ENCODE measurements around the gene OR4N2. TPM values are rescaled to one million over a fixed set of nuclear protein-coding genes. Genes with fewer than 3 reads are reported as not detected.
"Not testable (repeated sequence)": the region's sequence is repeated elsewhere in the genome, so short reads cannot be mapped to it uniquely, and the experiment has no call there.

The OR4N2 gene, protein sequence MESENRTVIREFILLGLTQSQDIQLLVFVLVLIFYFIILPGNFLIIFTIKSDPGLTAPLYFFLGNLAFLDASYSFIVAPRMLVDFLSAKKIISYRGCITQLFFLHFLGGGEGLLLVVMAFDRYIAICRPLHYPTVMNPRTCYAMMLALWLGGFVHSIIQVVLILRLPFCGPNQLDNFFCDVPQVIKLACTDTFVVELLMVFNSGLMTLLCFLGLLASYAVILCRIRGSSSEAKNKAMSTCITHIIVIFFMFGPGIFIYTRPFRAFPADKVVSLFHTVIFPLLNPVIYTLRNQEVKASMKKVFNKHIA
- polyA plus RNA-seq = not detected

DNA sequence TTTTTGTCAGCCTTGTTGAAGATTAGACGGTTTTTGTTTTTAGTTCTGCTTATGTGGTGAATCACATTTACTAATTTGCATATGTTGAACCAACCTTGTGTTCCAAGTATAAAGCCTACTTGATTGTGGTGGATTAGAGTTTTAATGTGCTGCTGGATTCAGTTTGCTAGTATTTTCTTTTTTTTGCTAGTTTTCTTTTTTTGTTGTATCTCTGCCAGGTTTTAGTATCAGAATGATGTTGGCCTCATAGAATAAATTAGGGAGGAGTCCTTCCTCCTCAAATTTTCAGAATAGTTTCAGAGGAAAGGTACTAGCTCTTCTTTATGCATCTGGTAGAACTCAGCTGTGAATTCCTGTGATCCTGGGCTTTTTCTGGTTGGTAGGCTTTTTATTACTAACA lies at the start of gene OR4N2:
TSS of gene OR4N2 (plus strand) at position 301 of the 400 bp plus-strand sequence. CDS start 23,679 bp downstream, outside the sequence.
- H3K4me3 Mint-ChIP-seq, H3K27me3 Mint-ChIP-seq, H3K4me1 Mint-ChIP-seq, H3K27ac Mint-ChIP-seq, H3K36me3 Mint-ChIP-seq, H3K9me3 Mint-ChIP-seq: not testable (repeated sequence)

DNA sequence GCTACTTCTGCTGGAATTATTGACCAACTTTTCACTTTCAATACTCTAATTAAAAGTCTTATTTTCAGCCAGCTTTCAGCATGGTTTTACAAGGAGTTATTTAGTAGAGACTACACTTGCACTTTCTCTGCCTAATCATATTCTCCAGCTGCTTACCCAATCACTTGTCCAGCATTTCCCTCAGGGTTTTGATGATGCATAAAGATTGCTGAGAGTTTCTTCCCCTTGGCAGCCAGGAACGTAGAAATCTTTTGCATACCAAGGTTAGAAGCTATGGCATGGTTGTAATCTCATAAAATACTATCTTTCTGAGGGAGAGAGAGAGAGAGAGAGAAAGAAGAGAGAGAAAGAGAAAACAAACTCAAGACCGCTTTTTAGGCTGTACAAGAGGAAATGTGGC lies 49.4 kb upstream of the OR4N2 start:
- H3K9me3 Mint-ChIP-seq = peaks cover 0 to 4% (median 0%) of the 10 kb centered on the region in 3 donors
- peaks cover 1% of the 10 kb centered on the region for H3K27me3 Mint-ChIP-seq
- H3K4me3 Mint-ChIP-seq = no peak overlapping the region
- H3K27ac Mint-ChIP-seq = no peak overlapping the region
- H3K4me1 Mint-ChIP-seq = no peaks in the 10 kb centered on the region
- peaks cover 1% of the 10 kb centered on the region for H3K36me3 Mint-ChIP-seq

DNA sequence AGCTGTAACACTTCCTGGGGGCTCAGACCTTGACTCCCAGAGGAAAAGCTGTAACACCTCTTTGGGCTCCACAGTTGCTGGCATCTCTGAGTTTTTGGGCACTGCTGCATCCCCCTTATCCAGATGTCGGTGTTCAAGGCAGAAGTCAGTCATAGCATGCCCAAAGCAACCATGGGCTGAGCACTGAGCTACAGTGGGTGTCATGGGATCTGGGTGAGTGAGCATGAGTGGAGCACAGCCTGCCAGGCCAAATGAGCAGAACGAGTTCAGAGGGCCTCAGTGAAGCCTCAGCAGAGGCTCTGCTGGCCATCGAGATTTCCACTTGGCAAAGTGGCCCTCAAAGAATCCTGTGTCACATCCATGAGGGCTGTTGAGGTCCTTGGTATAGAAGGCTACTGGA lies 32.1 kb upstream of the OR4N2 start:
- not testable (repeated sequence) for H3K36me3 Mint-ChIP-seq, H3K27me3 Mint-ChIP-seq, H3K4me3 Mint-ChIP-seq, H3K27ac Mint-ChIP-seq, H3K4me1 Mint-ChIP-seq
- peaks cover 6 to 11% (median 7%) of the 10 kb centered on the region in 3 donors for H3K9me3 Mint-ChIP-seq

DNA sequence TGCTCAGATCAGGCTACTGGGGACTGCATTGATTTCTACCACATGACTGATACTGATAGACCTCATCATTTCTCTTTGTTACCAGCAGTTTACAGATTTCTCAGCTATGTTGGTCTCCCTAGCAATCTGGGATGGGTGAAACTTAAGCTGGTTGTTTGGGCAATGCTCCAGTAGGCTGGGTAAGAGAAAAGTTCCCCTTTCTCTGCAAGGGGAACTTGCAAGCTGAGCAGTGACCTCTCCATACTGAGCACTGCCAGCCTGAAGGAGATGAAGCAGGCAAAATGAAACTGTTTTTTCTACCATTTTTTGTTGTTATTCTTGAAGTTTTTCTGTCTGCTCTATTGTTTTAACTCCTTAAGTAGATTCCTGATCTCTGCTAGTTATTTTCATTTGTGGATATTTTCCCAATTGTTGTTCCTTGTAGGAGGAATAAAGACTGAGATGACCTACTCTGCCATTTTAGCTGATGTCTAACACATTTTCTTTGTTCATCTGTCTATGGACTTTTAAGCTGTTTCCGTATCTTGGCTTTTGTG lies 31.6 kb upstream of the OR4N2 start:
- Mint-ChIP-seq H3K27ac (no peak overlapping the region), H3K9me3 (peaks cover 6 to 11% (median 7%) of the 10 kb centered on the region in 3 donors), H3K4me3 (no peak overlapping the region), H3K4me1 (peaks cover 0 to 2% (median 0%) of the 10 kb centered on the region in 3 donors), H3K36me3 (no peaks in the 10 kb centered on the region), H3K27me3 (no peaks in the 10 kb centered on the region)

GRCh38 chr14:19772454-19772853 lies 31.1 kb upstream of the OR4N2 start:
- H3K9me3 Mint-ChIP-seq = peaks cover 6 to 11% (median 7%) of the 10 kb centered on the region in 3 donors
- H3K27me3 Mint-ChIP-seq, H3K27ac Mint-ChIP-seq, H3K4me3 Mint-ChIP-seq, H3K36me3 Mint-ChIP-seq, H3K4me1 Mint-ChIP-seq: not testable (repeated sequence)

GRCh38 chr14:19773204-19773603 lies 30.4 kb upstream of the OR4N2 start, which contains the start of gene OR4M1:
Gene OR4M1 (plus strand): TSS chr14:19773504. CDS start chr14:19780323, 6,819 bp downstream.
- not testable (repeated sequence) for H3K27me3 Mint-ChIP-seq, H3K4me1 Mint-ChIP-seq, H3K36me3 Mint-ChIP-seq, H3K4me3 Mint-ChIP-seq
- H3K27ac Mint-ChIP-seq = peak within 1 kb of the TSS in 1 of 3 donors; percentile 33
- H3K9me3 Mint-ChIP-seq = peaks cover 4 to 11% (median 7%) of the 10 kb centered on the region in 3 donors

- H3K9me3 Mint-ChIP-seq = peaks cover 3 to 7% (median 5%) of the 10 kb centered on the region in 3 donors
- no peaks in the 10 kb centered on the region for H3K27me3 Mint-ChIP-seq
- no peak overlapping the region for H3K4me3 Mint-ChIP-seq
- H3K4me1 Mint-ChIP-seq = peaks cover 0 to 2% (median 0%) of the 10 kb centered on the region in 3 donors
- no peak overlapping the region for H3K27ac Mint-ChIP-seq
- no peaks in the 10 kb centered on the region for H3K36me3 Mint-ChIP-seq
These were observed 28.0 kb upstream of the OR4N2 start for GRCh38 chr14:19775587-19775986.

DNA sequence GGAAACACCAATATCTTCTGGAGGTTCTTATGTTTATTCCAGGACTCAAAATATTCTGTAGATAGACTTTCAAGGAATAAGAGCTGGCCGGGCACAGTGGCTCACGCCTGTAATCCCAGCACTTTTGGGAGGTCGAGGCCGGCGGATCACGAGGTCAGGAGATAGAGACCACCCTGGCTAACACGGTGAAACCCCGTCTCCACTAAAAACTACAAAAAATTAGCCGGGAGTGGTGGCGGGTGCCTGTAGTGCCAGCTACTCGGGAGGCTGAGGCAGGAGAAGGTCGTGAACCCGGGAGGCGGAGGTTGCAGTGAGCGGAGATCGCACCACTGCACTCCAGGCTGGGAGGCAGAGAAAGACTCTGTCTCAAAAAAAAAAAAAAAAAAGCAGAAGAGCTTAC lies 17.7 kb upstream of the OR4N2 start:
- H3K4me1 Mint-ChIP-seq, H3K27ac Mint-ChIP-seq, H3K9me3 Mint-ChIP-seq, H3K27me3 Mint-ChIP-seq, H3K4me3 Mint-ChIP-seq, H3K36me3 Mint-ChIP-seq: not testable (repeated sequence)

- not testable (repeated sequence) for H3K36me3 Mint-ChIP-seq, H3K9me3 Mint-ChIP-seq, H3K4me3 Mint-ChIP-seq, H3K4me1 Mint-ChIP-seq, H3K27ac Mint-ChIP-seq, H3K27me3 Mint-ChIP-seq
These were observed 16.3 kb upstream of the OR4N2 start for GRCh38 chr14:19787318-19787717.

DNA sequence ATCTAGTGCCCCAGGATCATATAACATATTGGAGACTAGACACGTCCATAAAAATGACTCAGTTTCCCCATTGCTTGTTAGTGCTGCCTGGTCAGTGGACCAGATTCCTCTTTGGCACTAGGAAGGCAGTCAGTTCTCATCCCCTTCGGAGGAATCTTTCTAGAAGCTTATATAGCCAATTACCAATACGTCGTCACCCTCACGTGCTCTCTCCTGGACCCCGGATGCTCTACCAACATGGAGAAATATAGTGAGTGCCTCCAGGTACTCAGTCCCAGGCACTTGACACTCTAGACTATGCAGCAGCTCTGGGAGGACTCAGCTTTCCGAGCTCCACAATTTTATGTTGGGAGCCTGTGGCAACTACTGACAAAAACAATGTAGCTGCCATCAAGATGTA lies 15.4 kb upstream of the OR4N2 start:
- H3K36me3 Mint-ChIP-seq, H3K4me1 Mint-ChIP-seq, H3K4me3 Mint-ChIP-seq, H3K27me3 Mint-ChIP-seq, H3K9me3 Mint-ChIP-seq, H3K27ac Mint-ChIP-seq: not testable (repeated sequence)

GRCh38 chr14:19796520-19797108 lies 7.0 kb upstream of the OR4N2 start:
- H3K27me3 Mint-ChIP-seq, H3K27ac Mint-ChIP-seq, H3K4me1 Mint-ChIP-seq, H3K36me3 Mint-ChIP-seq, H3K9me3 Mint-ChIP-seq, H3K4me3 Mint-ChIP-seq: not testable (repeated sequence)

- H3K4me3 Mint-ChIP-seq = no peak overlapping the region
- no peaks in the 10 kb centered on the region for H3K36me3 Mint-ChIP-seq
- peaks cover 2 to 5% (median 3%) of the 10 kb centered on the region in 3 donors for H3K9me3 Mint-ChIP-seq
- no peaks in the 10 kb centered on the region for H3K27me3 Mint-ChIP-seq
- H3K27ac Mint-ChIP-seq = no peak overlapping the region
- no peaks in the 10 kb centered on the region for H3K4me1 Mint-ChIP-seq
These were observed 3.7 kb upstream of the OR4N2 start for GRCh38 chr14:19799880-19800279.

DNA sequence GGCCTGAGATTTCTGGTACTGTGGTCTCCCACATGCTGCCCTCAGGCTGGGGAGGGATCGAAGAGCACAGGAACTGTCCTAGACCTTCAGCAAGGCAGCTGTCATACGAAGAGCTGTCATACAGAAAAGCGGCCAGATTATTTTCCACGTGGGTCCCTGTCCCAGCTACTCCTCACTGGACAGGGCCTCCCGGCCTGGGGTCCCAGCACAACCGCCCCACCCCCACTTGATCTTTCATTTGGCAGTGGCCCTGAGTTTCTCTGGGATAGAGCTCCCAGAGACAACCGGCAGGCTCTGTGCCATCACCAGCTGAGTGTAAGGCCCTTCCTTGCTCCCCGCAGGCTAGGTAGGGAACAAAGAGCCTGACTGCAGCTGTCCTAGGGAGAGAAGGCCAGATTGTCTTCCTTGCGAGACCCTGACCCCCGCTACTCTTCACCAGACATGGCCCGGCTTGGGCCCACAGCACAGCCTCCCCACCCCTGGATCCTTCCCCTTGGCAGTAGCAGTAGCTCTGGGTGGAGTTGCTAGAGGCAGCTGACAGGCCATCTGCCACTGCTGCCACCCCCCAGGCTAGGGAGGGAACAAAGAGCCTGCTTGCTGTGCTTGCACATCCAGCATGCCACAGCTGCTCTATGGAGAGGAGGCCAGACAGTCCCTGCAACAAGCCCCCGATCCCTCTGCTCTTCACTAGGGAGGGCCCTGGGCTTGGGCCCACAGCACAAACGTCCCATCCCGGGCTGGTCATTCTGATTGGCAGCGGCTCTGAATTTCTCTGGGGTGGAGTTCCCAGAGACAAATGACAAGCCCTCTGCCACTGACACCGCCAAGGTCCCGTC lies 3.1 kb upstream of the OR4N2 start:
- Mint-ChIP-seq H3K4me1 (no peaks in the 10 kb centered on the region), H3K27me3 (no peaks in the 10 kb centered on the region), H3K27ac (no peak overlapping the region), H3K36me3 (no peaks in the 10 kb centered on the region), H3K4me3 (no peak overlapping the region), H3K9me3 (peaks cover 2 to 5% (median 3%) of the 10 kb centered on the region in 3 donors)

GRCh38 chr14:19801118-19801464 lies 2.5 kb upstream of the OR4N2 start:
- Mint-ChIP-seq H3K4me1 (no peaks in the 10 kb centered on the region), H3K4me3 (no peak overlapping the region), H3K27ac (no peak overlapping the region), H3K36me3 (no peaks in the 10 kb centered on the region), H3K27me3 (no peaks in the 10 kb centered on the region), H3K9me3 (peaks cover 2 to 5% (median 3%) of the 10 kb centered on the region in 3 donors)

DNA sequence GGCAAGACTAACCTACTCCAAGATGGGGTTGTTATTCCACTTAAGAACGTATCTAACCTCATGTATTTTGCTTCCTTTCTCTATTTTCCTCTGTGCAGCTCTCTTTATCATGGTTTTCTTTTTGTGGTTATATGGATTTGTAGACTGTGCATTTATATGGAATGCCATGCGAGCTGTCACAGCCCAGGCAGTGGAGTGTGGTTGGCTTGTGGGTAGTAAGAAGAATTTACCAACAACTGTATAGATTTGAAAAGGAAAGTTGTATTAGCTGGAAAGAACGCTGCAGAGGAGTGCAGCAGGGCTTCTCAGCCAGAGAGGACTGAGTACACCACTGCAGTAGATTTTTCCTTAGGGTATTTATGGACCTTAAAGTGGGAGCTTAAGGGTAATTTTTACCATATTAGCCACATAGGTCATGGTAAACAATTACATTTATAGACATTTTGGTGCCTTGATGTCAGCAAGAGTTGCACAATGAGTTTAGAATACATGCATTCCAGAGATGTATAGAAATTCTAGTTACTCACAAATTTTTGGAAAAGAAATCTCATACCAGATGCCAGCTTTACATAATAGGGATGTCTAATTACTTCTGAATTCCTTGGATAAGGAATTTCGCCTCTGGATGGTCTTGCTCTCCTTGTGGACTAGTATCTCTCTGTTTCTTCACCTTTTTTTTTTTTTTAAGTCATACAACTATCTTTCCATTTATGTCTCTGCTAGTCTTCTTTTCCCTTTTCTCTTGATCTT lies 9.8 kb downstream of the OR4N2 start:
- not testable (repeated sequence) for H3K4me1 Mint-ChIP-seq, H3K36me3 Mint-ChIP-seq, H3K27me3 Mint-ChIP-seq

More for the DNA sequence above, 9.8 kb downstream of the OR4N2 start:
- H3K4me3 Mint-ChIP-seq, H3K27ac Mint-ChIP-seq: not testable (repeated sequence)
- H3K9me3 Mint-ChIP-seq = peaks cover 0 to 19% (median 2%) of the 10 kb centered on the region in 3 donors

Data from IgD-negative memory B cell (primary cell).